OCI-M2 (cell line): ENCODE results near the gene LIME1.

Source experiments
- DNase-seq: peaks from one replicate; lab custom pipeline; 2025; ENCODE audit not compliant: unreplicated experiment; lab: John Stamatoyannopoulos, UW

The LIME1 gene

DNA sequence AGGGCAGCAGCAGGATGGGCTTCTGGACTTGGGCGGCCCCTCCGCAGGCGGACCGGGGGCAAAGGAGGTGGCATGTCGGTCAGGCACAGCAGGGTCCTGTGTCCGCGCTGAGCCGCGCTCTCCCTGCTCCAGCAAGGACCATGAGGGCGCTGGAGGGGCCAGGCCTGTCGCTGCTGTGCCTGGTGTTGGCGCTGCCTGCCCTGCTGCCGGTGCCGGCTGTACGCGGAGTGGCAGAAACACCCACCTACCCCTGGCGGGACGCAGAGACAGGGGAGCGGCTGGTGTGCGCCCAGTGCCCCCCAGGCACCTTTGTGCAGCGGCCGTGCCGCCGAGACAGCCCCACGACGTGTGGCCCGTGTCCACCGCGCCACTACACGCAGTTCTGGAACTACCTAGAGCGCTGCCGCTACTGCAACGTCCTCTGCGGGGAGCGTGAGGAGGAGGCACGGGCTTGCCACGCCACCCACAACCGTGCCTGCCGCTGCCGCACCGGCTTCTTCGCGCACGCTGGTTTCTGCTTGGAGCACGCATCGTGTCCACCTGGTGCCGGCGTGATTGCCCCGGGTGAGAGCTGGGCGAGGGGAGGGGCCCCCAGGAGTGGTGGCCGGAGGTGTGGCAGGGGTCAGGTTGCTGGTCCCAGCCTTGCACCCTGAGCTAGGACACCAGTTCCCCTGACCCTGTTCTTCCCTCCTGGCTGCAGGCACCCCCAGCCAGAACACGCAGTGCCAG, 39.7 kb upstream of the LIME1 start, which contains the start of gene TNFRSF6B:
Gene TNFRSF6B (plus strand): TSS at position 25 of the 729 bp plus-strand sequence. CDS start 116 bp downstream, at position 141.
- no peak for DNase-seq

DNA sequence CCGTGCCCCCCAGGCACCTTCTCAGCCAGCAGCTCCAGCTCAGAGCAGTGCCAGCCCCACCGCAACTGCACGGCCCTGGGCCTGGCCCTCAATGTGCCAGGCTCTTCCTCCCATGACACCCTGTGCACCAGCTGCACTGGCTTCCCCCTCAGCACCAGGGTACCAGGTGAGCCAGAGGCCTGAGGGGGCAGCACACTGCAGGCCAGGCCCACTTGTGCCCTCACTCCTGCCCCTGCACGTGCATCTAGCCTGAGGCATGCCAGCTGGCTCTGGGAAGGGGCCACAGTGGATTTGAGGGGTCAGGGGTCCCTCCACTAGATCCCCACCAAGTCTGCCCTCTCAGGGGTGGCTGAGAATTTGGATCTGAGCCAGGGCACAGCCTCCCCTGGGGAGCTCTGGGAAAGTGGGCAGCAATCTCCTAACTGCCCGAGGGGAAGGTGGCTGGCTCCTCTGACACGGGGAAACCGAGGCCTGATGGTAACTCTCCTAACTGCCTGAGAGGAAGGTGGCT, 39.1 kb upstream of the LIME1 start:
- DNase-seq: no peak

DNA sequence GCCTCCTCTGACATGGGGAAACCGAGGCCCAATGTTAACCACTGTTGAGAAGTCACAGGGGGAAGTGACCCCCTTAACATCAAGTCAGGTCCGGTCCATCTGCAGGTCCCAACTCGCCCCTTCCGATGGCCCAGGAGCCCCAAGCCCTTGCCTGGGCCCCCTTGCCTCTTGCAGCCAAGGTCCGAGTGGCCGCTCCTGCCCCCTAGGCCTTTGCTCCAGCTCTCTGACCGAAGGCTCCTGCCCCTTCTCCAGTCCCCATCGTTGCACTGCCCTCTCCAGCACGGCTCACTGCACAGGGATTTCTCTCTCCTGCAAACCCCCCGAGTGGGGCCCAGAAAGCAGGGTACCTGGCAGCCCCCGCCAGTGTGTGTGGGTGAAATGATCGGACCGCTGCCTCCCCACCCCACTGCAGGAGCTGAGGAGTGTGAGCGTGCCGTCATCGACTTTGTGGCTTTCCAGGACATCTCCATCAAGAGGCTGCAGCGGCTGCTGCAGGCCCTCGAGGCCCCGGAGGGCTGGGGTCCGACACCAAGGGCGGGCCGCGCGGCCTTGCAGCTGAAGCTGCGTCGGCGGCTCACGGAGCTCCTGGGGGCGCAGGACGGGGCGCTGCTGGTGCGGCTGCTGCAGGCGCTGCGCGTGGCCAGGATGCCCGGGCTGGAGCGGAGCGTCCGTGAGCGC, 38.5 kb upstream of the LIME1 start:
- no peak for DNase-seq

DNA sequence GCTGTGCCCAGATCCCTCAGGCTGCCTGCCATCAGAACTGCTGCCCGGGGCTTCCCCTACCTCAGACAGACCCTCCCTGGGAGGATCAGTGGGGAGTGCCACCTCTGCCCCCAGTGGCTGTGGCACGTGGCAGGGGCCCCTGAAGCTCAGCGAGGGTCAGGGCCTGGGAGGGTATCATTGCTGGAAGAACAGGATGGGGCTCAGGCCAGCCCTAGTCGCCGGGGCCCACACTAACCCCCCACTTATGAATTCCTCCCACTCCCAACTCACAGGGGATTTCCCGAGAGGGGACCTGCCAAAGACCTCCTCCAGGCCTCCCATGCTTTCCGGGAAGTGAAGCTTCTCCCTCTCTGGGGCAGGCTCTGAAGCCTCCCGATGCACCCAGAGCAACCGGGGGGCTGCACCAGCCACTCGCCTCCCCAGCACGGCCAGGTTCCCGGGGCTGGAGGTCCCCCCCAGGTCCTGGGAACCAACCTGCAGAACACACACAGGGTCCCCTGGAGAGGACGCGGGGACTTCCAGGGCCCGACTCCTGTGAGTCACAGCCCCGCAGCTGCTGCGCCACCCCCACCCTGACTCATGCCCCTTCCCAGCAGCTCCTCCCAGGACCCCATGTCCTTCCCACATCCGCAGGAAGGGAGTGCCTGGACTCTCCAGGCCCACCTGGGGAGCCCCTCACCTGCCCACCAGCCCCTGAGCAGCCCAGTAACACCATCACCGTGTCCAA, 37.6 kb upstream of the LIME1 start:
- DNase-seq: no peak

DNA sequence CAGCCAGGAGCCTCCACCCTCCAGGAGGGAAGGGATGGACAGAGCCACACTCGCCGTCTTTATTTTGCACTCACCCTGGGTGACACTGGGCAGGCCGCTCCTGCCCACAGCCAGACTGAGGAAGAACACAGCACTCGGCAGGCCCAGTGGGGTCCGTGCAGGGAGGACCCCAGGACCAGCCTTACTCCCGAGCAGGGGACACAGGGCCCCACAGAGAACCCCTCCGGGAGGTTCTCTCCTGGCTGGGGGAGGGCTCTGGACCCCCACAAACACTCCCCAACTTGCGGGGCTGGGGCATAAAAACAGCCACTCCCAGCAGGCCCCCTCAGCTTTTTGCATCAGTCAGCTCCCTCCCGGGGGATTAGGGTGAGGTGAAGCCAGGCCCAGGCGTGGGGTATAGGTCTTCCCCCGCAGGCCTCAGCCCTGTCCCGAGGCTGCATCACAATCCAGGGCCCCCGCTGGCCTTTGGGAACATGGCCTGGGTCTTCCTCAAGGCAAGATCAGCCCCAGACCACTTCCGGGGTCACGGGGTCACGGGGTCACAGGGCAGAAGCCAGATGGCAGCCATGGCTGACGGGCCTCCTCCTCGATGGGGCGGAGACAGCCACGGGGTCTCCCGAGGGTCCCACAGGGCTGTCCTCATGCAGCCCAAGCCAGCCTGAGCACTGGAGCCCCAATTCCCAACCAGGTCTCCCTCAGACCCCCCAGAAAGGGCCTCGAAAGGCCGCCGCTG, 36.8 kb upstream of the LIME1 start:
- no peak for DNase-seq

DNA sequence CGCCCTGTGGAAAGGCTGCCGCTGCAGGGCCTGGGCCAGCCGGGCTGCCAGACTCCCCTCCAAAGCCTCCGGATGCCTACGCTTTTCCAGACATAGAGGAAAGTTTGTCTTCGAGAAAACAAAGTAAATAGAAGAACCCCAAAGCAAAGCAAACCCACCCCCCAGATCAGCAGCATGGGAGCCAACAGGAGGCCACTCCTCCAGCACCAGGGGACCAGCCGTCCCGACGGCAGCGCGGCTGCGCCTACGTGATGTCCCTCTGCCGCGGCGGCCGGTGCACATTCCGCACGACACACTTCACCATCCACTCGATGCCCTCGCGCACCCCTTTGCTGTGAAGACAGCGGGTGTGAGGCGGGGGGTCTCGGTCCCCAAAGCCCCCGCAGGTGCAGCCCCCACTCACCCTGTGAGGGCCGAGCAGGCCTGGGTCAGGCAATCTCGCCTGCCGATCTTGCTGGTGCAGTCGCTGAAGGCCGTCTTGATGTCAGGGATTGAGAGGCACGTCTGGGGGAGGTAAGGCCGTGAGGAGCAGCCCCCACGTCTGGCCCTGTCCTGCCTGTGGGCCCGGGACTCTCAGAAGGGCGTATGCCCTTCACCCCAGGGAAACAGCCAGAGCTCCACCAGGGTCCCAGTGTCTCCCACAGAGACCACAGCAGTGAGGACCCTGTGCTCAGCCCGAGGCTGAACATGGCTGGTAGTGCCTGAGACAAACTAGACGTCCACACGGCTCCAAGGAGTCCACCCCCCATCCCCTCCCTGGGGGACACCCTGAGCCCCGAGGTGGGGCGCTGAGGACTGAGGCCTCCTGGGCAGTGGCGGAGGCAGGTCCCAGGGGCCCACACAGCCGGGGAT, 36.0 kb upstream of the LIME1 start:
- DNase-seq: no peak

DNA sequence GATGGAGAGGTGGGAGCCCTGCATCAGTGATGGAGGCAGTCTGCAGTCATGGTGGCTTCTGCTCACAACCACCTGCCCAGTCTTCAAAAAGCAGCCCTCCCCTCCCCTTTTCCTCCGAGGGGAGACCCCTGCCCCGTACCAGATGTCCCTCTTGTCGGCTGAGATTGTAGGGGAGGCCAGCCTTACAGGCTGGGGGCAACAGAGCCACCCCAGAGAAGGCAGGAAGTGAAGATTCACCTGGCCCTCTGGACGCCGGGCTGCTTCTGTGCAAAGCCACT, 35.5 kb upstream of the LIME1 start:
- no peak for DNase-seq

DNA sequence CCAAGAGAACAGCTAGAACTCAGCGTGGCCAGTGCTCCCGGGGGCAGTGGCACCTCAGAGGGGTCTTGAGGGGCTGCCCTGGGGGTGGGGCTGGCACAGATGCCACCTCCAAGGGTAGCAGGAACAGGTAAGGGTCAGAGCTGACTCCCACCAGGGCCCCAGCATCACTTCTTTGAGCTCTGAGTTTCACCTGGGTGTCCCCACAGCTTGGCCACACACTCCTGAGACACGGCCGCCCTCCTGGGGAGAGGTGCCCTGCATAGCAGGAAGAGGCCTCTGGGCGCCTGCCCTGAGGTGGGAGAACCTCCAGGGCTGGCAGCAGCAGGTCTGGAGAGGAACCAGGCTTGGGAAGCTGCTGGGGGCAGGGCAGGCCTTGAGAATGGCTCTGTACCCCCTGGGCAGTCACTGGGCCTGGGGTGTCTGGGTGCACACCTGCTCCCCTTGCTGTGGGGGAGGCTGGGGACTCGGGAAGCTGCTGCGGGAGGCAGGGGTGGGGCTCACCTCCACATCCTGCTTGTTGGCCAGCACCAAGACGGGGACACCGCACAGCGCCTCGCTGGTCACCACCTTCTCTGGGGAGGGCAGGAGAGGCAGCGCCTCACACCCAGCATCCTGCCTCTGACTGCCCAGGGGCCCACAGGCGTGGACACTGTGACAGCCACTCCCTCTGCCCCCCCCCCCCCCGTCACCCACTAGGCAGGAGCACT, 35.0 kb upstream of the LIME1 start:
- DNase-seq: no peak

DNA sequence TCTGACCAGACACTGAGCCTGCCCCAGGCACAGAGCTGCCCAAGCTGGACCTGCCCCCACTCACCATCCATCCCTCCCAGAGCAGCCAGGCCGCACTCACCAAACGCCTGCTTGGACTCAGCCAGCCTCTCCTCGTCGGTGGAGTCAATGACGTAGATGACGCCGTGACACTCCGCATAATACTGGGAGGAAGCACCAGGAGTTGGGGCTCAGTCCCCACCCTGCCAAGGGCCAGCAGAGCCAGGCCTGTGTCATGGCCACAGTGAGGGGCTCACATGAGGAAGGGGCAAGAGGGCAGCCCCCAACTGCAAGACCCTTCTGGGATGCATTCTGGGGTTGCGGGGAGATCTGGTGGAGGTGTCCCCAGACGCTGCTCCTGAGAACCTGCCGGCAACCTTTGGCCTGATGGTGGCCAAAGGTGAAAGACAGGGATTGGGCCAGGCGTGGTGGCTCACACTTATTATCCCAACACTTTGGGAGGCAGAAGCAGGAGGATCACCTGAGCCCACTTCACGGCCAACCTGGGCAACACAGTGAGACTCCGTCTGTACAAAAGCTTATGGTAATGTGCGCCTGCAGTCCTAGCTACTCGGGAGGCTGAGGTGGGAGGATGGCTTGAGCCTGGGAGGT, 34.3 kb upstream of the LIME1 start:
- DNase-seq: no peak

DNA sequence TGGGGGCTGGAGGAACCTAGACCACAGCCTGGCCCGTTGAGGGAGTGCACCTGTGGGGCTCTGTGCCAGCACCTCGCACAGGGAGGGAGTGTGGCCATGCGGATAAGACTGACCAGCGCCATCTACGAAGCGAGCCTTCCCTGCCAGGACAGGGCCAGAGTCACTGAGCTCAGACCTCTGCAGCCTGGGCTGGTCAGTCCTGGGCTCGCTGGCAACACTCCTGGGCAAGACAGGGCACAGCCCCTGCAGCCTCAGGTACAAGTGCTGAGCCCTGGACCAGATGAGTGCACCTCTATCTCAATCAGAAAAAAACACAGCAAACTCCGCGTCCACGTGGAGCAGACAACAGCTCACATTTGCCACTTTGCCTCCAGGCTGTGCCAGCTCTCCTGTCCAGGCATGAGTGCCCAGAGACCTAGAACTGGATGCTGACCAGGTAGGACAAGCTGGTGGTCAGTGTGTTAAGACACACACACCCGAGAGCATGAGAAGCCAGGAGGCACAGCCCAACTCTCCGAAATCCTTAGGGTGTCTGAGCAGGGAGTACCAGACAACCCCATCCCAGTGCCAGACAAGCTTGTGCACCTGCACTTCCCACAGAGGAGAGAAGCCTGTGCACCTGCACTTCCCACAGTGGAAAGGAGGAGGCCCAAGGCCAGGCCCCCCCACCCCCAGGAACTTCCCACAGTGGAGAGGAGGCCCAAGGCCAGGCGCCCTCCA, 33.6 kb upstream of the LIME1 start:
- DNase-seq: no peak

DNA sequence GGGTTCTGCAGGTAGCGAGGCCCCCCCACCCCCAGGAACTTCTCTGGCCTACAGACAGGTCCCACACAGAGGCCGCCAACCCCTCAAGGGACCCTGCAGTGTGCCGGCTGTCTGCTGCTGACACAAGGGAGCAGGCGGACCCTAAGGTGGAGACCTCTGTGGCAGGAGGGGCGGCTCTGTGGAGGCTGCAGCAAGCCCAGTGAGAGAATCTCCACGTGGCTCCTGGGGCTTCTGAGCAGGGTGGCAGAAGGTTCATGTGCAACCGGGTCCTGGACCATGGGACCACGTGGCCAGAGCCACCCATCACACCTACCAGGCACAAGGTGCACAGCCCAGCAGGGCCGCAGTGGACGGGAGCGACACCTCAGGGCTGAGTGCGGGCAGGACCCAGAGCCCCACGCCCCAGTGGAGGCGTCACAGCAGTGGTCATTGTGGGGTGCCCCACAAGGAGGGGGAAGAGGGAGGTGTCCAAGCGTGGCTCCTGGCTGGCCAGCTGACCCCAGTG, 32.9 kb upstream of the LIME1 start:
- DNase-seq: no peak

DNA sequence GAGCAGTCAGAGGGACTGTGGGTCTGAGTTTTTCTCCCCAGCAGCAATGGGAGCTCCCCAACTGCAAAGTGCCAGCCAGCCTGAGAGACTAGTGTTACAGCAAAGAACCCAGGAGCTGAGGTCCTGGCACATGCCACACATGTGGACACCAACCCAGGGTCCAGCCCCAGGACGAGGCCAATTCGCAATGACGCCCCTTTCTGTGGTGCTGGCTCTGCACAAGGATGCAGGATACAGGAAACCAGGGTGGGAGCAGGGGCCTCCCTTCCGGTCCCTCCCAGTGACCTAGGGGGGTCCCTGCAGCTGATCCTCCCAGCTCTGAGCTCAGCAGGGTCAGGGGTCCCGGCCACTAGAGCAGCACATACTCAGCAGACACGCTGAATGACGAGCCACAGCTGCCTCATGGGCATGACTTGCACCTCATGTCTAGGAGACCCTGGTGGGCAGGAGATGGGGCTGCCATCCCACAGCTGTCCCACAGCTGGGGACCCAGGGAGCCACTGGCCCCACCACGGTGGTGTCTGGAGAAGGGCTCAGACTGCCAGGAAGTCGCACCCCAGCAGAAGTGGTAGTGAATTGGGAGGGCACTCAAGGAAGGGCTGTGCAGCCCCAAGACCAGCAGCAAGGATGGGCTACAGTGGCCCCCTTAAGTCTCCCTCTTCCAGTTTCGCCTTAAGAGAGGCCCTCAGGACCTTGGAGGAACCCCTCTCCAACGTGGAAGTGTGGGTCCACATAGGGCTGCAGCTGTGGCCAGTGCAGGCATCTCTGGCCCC, 32.3 kb upstream of the LIME1 start:
- DNase-seq: no peak

DNA sequence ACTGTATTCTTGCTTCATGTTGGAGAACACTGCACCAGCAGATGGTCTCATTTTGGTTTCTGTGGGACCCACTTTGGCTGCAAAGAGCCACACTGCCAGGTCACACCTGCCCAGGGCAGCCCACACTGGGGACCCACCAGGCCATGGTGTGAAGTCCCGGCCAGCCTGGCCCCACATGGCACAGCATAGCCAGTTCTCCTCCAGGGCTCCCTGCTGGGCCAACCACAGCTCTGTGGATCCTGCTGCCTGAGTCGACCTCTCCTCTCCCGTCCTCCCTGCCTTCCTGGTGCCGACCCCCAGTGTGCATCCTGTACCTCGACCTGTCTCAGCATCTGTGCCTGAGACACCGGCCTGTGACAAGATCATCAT, 31.7 kb upstream of the LIME1 start:
- DNase-seq: no peak

DNA sequence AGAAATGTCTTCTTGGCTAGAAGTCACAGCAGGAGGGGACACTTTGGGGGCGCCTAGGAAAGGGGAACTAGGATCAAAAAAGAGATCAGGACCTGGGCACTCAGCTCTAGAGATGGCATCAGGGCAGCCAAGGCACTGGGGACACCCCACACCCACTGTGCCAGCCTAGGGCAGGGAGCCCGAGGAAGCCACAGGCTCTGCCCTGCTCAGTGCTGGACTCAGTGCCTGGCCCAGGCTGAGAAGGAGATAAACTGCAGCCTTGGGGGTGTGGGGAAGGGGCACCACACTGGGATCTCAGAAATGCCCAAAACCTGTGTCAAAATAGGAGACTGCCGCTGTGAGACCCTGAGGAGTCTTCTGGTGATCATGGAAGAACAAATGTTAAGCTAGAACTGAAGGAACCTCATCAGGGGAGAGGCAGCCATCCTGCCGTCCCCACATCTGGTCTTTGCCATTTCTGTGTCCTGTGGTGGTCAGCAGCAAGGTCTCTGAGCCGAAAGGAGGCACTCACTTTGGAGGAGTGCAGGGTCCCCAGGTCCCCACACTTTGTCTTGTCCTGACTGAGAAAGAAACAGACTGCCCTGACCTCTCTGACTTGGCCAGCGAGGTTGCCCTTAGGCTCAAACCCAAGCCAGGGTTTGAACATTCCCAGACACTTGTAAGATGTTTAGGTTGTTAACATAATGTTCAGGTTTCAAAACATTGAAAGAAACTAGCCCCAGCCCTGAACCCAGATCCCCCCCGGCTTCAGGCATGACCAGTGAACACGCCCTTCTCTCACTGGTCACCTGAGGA, 31.0 kb upstream of the LIME1 start:
- DNase-seq: no peak

DNA sequence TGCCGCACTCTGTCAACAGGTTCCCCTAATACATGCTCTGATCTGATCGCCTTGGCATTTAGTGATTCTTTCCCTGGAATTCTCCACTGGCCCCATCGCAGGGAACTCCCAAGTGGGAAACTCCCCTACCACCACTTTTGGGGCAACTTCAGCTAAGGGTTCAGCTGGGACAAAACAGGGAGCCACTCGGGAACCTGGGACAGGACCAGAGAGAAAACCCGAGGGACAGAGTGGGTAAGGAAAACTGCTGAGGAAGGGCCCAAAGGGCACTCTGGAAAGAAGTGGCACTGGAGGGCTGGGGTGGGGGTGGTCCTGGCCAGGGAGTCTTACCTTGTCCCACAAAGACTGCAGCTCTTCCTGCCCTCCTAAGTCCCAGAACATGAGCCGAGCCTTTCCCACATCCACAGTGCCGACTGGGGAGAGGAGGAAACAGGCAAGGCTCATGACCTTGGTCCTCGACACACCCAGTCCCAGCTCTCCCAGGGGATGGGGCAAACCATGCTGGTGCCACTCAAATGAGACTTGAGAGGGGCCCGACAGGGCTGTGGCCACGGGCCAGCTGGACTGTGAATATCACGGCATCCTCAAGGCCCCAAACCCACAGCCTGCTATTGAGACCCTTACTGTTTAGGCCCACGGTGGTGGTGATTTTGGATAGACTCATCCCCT, 30.3 kb upstream of the LIME1 start:
- no peak for DNase-seq

DNA sequence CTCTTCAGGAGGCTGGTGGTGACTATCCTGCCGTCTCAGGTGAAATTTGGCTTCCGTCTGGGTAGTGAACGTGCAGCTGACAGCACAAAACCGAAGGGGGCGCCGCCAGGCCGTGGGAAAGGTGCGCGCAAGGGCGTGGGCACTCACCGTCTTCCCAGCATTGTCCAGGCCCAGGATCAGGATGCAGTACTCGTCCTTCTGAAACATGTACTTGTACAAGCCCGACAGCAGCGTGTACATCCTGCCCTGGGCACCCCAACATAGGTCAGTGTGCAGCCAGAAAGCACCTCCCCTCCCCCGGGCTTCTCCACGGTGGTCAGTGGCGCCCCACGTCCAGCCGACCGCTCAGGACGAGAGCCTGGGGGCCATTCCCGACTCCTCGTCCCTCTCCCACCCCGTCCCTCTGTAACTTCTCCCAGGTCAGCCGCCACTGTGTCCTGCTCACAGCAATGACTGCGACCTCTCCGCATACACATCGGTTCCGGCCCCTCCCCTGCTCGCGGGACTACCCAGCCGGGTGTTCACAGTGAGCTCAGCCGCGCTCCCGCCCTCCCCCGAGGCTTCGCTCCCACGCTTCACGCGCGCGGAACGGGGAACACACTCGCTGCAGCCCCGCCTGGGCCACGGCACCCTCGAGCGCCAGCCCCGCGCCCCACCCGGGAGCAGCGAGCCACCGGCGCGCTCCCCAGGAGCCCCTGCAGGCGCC, 29.5 kb upstream of the LIME1 start:
- DNase-seq: no peak
